ENCODE measurements around the gene PGRMC2.

DNA sequence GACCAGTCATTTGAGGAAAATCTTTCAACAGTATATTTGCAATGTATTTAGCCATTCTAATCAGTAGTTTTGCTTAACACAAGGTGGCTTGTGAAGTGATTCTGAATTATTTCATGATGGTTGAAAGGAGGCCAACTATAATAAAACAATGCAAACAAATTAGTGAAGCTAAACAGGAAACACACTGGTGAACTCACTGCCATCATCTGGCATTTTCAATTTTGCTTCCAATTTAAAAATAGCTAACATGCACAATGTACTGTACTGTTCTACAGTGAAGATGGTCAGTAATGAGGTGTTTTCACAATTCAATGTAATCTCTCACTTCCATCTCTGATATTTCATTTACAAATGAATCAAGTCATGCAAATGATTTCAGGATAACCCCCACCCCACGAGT lies 31.1 kb downstream of the PGRMC2 start:
- TF ChIP-seq POLR2A (IDR thresholded peaks at IDR 0.05; ENCODE audit: low read length) (no peak), GATA1 (IDR thresholded peaks at IDR 0.05; ENCODE audit: low read depth, low read length) (no peak)

Measured in erythroblast (primary cell).